MM.1S (cell line): Measurements from ENCODE around the gene FATE1.

Experiments used
- DNase-seq: peaks from one replicate; pipeline ENCODE4 v3.0.0-alpha.2; 2015
- H2AFZ ChIP-seq: fragments of 300-600 bp; sonication (generic); 2 replicates; pipeline ENCODE4 v1.6.0; 2016; ENCODE audit warnings: antibody characterized with exemption, low read length
- H3F3A ChIP-seq: fragments of 300-600 bp; sonication (generic); 2 replicates; pipeline ENCODE4 v1.6.1; 2016; ENCODE audit warnings: mild to moderate bottlenecking, antibody characterized with exemption, low read length, moderate library complexity, mixed read lengths; ENCODE audit not compliant: insufficient read depth
- H3K27ac ChIP-seq: fragments of 300-600 bp; sonication (generic); 2 replicates; pipeline ENCODE4 v1.5.1; 2016; ENCODE audit warnings: mild to moderate bottlenecking, low read length
- H3K27me3 ChIP-seq: fragments of 300-600 bp; sonication (generic); replicated peaks from 2 replicates; pipeline ENCODE4 v1.6.0; 2016; ENCODE audit warnings: low read length; ENCODE audit not compliant: insufficient read depth
- H3K36me3 ChIP-seq: fragments of 300-600 bp; sonication (generic); replicated peaks from 2 replicates; pipeline ENCODE4 v1.6.1; 2016; ENCODE audit warnings: mild to moderate bottlenecking, low read length, mixed read lengths; ENCODE audit not compliant: insufficient read depth
- H3K4me1 ChIP-seq: fragments of 300-600 bp; sonication (generic); 2 replicates; pipeline ENCODE4 v1.6.1; 2016; ENCODE audit warnings: low read length, mixed read lengths
- H3K4me2 ChIP-seq: fragments of 300-600 bp; sonication (generic); 2 replicates; pipeline ENCODE4 v1.6.0; 2016; ENCODE audit warnings: low read depth, low read length
- H3K4me3 ChIP-seq: fragments of 300-600 bp; sonication (generic); 2 replicates; pipeline ENCODE4 v1.5.1; 2016; ENCODE audit warnings: low read length, mixed read lengths
- H3K79me2 ChIP-seq: fragments of 300-600 bp; sonication (generic); 2 replicates; pipeline ENCODE4 v1.6.1; 2016; ENCODE audit warnings: mixed run types, low read length, mixed read lengths
- H3K9ac ChIP-seq: fragments of 300-600 bp; sonication (generic); 2 replicates; pipeline ENCODE4 v1.6.1; 2016; ENCODE audit warnings: low read length, mixed read lengths
- H3K9me2 ChIP-seq: fragments of 300-600 bp; sonication (generic); replicated peaks from 2 replicates; pipeline ENCODE4 v1.6.1; 2016; ENCODE audit warnings: mild to moderate bottlenecking, low read length, mixed read lengths; ENCODE audit not compliant: insufficient read depth
- H3K9me3 ChIP-seq: fragments of 300-600 bp; sonication (generic); replicated peaks from 2 replicates; pipeline ENCODE4 v1.6.1; 2016; ENCODE audit warnings: mild to moderate bottlenecking, low read length, mixed read lengths; ENCODE audit not compliant: insufficient read depth
- H4K20me1 ChIP-seq: fragments of 300-600 bp; sonication (generic); 2 replicates; pipeline ENCODE4 v1.6.1; 2016; ENCODE audit warnings: mild to moderate bottlenecking, low read length, moderate library complexity, mixed read lengths; ENCODE audit not compliant: insufficient read depth
- EZH2 ChIP-seq: fragments of 300-600 bp; sonication (generic); optimal IDR thresholded peaks from 2 replicates; pipeline ENCODE3; 2017; ENCODE audit warnings: low read depth, mild to moderate bottlenecking, antibody characterized with exemption, low read length, mixed read lengths
- EZH2phosphoT487 ChIP-seq: fragments of 300-600 bp; sonication (generic); IDR thresholded peaks from 2 replicates; pipeline ENCODE4 v1.6.1; 2018; ENCODE audit warnings: antibody characterized with exemption, low read length
- TF ChIP-seq, protein P1 (sequence below): fragments of 300-600 bp; sonication (generic); IDR thresholded peaks from 2 replicates; pipeline ENCODE4 v1.5.1; 2016; ENCODE audit warnings: antibody characterized with exemption, low read length, mixed read lengths

The FATE1 gene

DNA sequence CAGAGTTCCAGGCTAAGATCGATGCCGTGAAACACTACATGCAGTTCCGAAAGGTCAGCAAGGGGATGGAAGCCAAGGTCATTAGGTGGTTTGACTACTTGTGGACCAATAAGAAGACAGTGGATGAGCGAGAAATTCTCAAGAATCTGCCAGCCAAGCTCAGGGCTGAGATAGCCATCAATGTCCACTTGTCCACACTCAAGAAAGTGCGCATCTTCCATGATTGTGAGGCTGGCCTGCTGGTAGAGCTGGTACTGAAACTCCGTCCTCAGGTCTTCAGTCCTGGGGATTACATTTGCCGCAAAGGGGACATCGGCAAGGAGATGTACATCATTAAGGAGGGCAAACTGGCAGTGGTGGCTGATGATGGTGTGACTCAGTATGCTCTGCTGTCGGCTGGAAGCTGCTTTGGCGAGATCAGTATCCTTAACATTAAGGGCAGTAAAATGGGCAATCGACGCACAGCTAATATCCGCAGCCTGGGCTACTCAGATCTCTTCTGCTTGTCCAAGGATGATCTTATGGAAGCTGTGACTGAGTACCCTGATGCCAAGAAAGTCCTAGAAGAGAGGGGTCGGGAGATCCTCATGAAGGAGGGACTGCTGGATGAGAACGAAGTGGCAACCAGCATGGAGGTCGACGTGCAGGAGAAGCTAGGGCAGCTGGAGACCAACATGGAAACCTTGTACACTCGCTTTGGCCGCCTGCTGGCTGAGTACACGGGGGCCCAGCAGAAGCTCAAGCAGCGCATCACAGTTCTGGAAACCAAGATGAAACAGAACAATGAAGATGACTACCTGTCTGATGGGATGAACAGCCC, 28.0 kb downstream of the FATE1 start:
- Histone ChIP-seq H3K9me2 (no peaks in the 10 kb centered on the region), H2AFZ (no peak overlapping the region), H3K36me3 (no peaks in the 10 kb centered on the region), H3F3A (no peaks in the 10 kb centered on the region), H3K27ac (no peak overlapping the region), H3K4me1 (no peaks in the 10 kb centered on the region), H3K4me2 (no peak overlapping the region), H4K20me1 (no peaks in the 10 kb centered on the region), H3K9ac (no peak overlapping the region), H3K27me3 (no peaks in the 10 kb centered on the region), H3K9me3 (no peaks in the 10 kb centered on the region), H3K79me2 (no peaks in the 10 kb centered on the region), H3K4me3 (no peak overlapping the region)
- no peak for DNase-seq
- TF ChIP-seq, protein P1, sequence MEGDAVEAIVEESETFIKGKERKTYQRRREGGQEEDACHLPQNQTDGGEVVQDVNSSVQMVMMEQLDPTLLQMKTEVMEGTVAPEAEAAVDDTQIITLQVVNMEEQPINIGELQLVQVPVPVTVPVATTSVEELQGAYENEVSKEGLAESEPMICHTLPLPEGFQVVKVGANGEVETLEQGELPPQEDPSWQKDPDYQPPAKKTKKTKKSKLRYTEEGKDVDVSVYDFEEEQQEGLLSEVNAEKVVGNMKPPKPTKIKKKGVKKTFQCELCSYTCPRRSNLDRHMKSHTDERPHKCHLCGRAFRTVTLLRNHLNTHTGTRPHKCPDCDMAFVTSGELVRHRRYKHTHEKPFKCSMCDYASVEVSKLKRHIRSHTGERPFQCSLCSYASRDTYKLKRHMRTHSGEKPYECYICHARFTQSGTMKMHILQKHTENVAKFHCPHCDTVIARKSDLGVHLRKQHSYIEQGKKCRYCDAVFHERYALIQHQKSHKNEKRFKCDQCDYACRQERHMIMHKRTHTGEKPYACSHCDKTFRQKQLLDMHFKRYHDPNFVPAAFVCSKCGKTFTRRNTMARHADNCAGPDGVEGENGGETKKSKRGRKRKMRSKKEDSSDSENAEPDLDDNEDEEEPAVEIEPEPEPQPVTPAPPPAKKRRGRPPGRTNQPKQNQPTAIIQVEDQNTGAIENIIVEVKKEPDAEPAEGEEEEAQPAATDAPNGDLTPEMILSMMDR = no peak
- TF ChIP-seq EZH2 = no peak
- no peak for TF ChIP-seq EZH2phosphoT487

DNA sequence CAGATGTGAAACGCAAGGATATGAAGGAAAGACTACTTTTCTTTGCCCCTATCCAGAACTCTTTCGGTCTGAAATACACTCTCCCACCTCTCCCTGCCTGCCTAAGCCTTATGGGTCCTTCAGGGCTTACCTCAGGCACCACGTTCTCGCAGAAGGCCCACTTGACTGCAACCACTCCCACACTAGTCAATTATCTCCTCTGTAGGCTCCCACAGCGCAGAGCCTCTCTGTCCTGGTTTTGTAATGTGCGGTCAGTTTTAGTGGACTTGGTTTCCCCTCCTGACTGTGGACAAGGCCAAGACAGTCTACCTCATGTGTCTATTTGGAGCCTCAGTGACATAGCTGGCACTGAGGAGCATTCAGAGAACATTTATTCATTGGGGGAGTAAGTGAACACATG, 29.8 kb downstream of the FATE1 start:
- Histone ChIP-seq H3K27me3 (no peaks in the 10 kb centered on the region), H3K9ac (no peak overlapping the region), H3K9me3 (no peaks in the 10 kb centered on the region), H4K20me1 (no peaks in the 10 kb centered on the region), H3F3A (no peaks in the 10 kb centered on the region), H3K36me3 (no peaks in the 10 kb centered on the region), H2AFZ (no peak overlapping the region), H3K79me2 (no peaks in the 10 kb centered on the region), H3K27ac (no peak overlapping the region), H3K9me2 (no peaks in the 10 kb centered on the region), H3K4me1 (no peaks in the 10 kb centered on the region), H3K4me2 (no peak overlapping the region), H3K4me3 (no peak overlapping the region)
- no peak for TF ChIP-seq EZH2
- no peak for TF ChIP-seq EZH2phosphoT487
- TF ChIP-seq, protein P1 = no peak
- DNase-seq = no peak

DNA sequence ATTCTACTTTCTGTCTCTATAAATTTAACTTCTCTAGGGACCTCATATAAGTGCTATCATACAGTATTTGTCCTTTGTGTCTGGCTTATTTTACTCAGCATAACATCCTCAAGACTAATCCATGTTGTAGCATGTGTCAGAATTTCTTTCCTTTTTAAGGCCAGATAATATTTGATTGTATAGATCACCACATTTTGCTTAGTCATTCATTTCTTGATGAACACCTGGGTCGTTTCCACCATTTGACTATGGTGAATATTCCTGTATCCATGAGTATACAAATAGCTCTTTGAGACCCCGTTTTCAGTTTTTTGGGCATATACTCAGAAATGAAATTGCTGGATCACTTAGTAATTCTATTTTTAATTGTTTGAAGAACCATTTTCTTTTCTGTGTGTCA, 30.7 kb downstream of the FATE1 start:
- Histone ChIP-seq H3K4me2 (no peak overlapping the region), H2AFZ (no peak overlapping the region), H4K20me1 (no peaks in the 10 kb centered on the region), H3K9me3 (no peaks in the 10 kb centered on the region), H3K4me3 (no peak overlapping the region), H3K27me3 (no peaks in the 10 kb centered on the region), H3K36me3 (no peaks in the 10 kb centered on the region), H3K27ac (no peak overlapping the region), H3K4me1 (no peaks in the 10 kb centered on the region), H3K79me2 (no peaks in the 10 kb centered on the region), H3K9ac (no peak overlapping the region), H3K9me2 (no peaks in the 10 kb centered on the region), H3F3A (no peaks in the 10 kb centered on the region)
- TF ChIP-seq EZH2phosphoT487 (no peak), EZH2 (no peak)
- TF ChIP-seq, protein P1 = no peak
- DNase-seq = no peak
